ENCODE results near the gene SEC24B.

DNA sequence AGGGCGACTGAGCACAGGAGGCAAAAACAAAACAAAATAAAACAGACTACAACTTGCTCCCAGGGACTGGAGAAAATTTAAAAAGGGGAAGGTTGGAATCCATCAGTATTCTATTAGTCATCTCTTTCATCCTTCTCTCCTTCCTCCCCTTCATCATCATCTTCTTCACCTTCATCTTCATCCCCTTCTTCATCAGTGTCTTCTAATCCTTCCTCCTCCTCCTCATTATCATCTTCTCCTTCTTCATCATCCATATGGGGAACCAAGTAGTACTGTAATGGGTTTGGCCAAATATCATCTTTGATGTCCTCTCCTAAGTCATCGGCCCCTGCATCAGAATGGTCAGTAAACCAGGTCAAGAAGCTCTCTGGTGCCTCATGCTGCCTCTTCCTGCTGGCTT lies 119.5 kb downstream of the SEC24B start:
- TF ChIP-seq CTCF (IDR thresholded peaks at IDR 0.05; ENCODE audit: insufficient read depth, low read depth, low read length) (no peak), EZH2 (IDR thresholded peaks at IDR 0.05; ENCODE audit: insufficient read depth, low read length) (no peak)
